ENCODE results near the gene SETD3. TPM values are rescaled to one million over a fixed set of nuclear protein-coding genes. Genes with fewer than 3 reads are reported as not detected.
A peak's percentile ranks its signal among the peaks of the same experiment; 100 is the strongest.

The SETD3 gene
- total RNA-seq, 3 donors from 2014 or later: 61.6 to 119 (median 61.6) TPM

DNA sequence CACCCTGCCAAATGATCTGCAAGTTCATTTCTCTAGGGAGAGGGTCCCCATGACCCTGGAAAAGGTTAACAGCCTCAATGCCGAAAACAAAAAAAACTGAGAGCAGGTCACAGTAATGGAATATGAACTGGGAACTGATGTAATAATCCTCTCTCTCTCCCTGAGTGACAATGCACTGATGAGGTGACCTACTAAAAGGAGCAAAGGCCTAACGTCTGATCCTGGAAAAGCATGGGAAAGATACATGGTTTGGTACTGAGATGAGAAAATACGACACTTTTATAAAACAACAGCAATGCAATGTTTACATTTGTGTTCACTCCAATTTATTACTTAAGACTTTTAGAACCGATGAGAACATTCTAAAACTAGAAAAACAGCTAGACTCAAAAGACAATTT is 27.7 kb downstream of the SETD3 start:
- DNase-seq (no peak), ATAC-seq (no peak)
- Histone ChIP-seq H3K4me1 (ENCODE audit: low read depth) (no peaks in the 10 kb centered on the region), H3K4me3 (no peak overlapping the region), H3K9me3 (no peaks in the 10 kb centered on the region), H3K36me3 (ENCODE audit: low read depth) (no peaks in the 10 kb centered on the region)
- TF ChIP-seq, protein P1, sequence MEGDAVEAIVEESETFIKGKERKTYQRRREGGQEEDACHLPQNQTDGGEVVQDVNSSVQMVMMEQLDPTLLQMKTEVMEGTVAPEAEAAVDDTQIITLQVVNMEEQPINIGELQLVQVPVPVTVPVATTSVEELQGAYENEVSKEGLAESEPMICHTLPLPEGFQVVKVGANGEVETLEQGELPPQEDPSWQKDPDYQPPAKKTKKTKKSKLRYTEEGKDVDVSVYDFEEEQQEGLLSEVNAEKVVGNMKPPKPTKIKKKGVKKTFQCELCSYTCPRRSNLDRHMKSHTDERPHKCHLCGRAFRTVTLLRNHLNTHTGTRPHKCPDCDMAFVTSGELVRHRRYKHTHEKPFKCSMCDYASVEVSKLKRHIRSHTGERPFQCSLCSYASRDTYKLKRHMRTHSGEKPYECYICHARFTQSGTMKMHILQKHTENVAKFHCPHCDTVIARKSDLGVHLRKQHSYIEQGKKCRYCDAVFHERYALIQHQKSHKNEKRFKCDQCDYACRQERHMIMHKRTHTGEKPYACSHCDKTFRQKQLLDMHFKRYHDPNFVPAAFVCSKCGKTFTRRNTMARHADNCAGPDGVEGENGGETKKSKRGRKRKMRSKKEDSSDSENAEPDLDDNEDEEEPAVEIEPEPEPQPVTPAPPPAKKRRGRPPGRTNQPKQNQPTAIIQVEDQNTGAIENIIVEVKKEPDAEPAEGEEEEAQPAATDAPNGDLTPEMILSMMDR (IDR thresholded peaks at IDR 0.05): no peak
- intact Hi-C loops (cut with DNase I, micrococcal nuclease): no loop called here

DNA sequence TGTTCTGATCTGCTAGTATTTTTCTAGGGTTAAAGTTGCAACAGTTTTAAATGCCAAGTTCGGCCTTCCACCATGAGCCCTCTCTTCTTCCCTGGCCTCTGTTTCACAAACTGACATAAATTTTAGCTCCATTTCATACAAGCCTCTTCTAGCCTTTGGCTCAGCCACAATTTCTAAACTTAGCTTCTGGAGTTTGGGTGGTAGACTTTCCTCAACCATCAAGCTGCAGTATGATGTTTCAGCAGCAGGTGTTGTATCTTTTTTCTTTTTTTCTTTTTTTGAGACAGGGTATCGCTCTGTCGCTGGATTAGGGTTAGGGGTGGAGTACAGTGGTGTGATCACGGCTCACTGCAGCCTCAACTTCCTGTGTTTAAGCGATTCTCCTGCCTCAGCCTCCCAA is 29.4 kb downstream of the SETD3 start:
- intact Hi-C loops (cut with DNase I, micrococcal nuclease): no loop called here
- DNase-seq: no peak
- Histone ChIP-seq H3K36me3 (ENCODE audit: low read depth) (no peaks in the 10 kb centered on the region), H3K4me1 (ENCODE audit: low read depth) (no peaks in the 10 kb centered on the region), H3K9me3 (no peaks in the 10 kb centered on the region), H3K4me3 (no peak overlapping the region)
- TF ChIP-seq, protein P1 (IDR thresholded peaks at IDR 0.05): no peak
- no peak for ATAC-seq

DNA sequence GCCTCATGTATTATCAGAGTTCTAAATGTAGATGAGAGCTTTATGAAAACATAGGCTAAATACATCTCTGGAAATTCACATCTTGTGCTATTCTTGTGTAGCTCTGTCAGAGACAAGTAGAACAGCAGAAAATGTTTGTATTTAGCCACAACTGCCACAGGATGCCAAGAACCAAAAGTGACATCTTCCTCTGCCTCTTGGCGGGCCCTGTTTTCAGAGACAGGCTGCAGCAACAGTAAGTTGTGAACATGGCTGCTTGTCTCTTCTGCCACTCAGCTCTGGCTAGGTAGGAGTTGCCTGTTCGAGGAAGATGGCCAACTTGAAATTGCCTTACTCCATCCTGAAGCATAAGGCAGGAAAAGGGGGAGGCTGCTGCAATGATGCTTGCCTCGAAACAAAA is 30.4 kb downstream of the SETD3 start:
- DNase-seq (no peak), ATAC-seq (no peak)
- Histone ChIP-seq H3K4me3 (no peak overlapping the region), H3K9me3 (no peaks in the 10 kb centered on the region), H3K4me1 (ENCODE audit: low read depth) (no peaks in the 10 kb centered on the region), H3K36me3 (ENCODE audit: low read depth) (no peaks in the 10 kb centered on the region)
- TF ChIP-seq, protein P1 (IDR thresholded peaks at IDR 0.05): no peak
- intact Hi-C loops (cut with DNase I, micrococcal nuclease): no loop called here

DNA sequence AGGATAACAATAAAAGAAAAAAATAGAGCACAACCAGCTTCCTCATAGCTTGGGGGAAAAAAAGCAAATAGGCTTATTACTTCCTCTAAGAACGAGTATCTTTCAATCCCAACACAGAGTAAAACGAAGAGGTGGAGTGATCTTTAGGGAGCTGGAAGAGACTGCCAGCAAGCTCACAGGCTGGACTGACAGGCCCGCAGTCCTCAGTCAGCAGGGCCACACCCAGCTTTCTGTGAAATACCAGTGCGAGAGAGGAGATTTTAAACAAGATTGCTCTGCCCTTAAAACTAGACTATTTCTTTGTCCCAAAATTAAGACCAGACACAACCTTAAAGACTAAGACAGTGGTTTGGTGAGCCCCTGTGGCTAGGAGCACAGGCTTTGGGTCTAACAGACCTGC is 32.9 kb downstream of the SETD3 start:
- no peak overlapping the region for H3K4me3 ChIP-seq
- intact Hi-C loops (cut with DNase I, micrococcal nuclease): no loop called here
- no peaks in the 10 kb centered on the region for H3K36me3 ChIP-seq (ENCODE audit: low read depth)
- DNase-seq (no peak), ATAC-seq (peak; percentile 89)
- TF ChIP-seq, protein P1 (IDR thresholded peaks at IDR 0.05): no peak
- H3K4me1 ChIP-seq (ENCODE audit: low read depth): no peaks in the 10 kb centered on the region
- no peaks in the 10 kb centered on the region for H3K9me3 ChIP-seq

DNA sequence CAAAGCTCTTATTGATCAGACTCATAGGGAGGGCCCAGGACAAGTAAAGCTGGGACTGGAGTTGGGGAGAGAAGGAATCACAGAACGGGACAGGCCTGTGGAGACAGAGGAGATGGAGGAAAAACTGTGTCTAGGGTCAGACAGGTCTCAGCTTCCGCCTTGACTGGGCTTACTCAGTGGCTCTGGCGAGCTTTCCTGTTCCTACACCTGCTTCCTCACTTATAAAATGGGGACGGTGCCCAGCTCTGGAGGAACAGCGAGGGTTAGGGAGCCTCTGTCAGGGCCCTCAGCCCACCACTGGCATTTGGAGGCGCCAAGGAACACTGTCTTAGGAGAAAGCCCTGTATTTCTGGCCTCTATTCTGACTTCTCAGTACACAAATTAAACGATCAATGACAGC is 34.7 kb downstream of the SETD3 start:
- Histone ChIP-seq H3K36me3 (ENCODE audit: low read depth) (no peaks in the 10 kb centered on the region), H3K4me3 (no peak overlapping the region), H3K9me3 (no peaks in the 10 kb centered on the region), H3K4me1 (ENCODE audit: low read depth) (no peaks in the 10 kb centered on the region)
- ATAC-seq (no peak), DNase-seq (no peak)
- TF ChIP-seq, protein P1 (IDR thresholded peaks at IDR 0.05): no peak
- intact Hi-C loops (cut with DNase I, micrococcal nuclease): no loop called here

DNA sequence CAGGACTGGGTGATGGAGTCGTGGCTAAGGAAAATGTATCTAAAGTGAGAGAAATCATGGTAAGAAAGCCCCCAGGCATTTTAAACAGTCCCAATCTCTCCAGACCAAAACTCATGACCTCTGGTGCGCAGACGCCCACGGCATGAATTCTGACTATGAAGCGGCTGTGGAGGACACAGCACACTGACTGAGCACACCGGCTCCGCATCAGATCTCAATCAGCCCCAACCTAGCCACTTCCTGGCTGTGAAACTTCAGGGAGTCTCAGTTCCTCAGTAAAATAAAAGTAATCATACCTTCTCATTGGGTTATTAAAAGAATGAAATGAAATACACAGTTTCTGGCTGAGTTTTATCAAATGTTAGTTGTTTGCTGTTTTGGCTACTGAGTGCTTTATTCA is 38.7 kb downstream of the SETD3 start:
- Histone ChIP-seq H3K4me1 (ENCODE audit: low read depth) (no peaks in the 10 kb centered on the region), H3K9me3 (no peaks in the 10 kb centered on the region), H3K36me3 (ENCODE audit: low read depth) (no peaks in the 10 kb centered on the region), H3K4me3 (no peak overlapping the region)
- intact Hi-C loops (cut with DNase I, micrococcal nuclease): no loop called here
- DNase-seq (no peak), ATAC-seq (no peak)
- TF ChIP-seq, protein P1 (IDR thresholded peaks at IDR 0.05): no peak
